Common myeloid progenitor, CD34-positive (primary cell): ENCODE data around the gene CR1L.
"Not testable (repeated sequence)": the region's sequence is repeated elsewhere in the genome, so short reads cannot be mapped to it uniquely, and the experiment has no call there.

Experiments
- CTCF ChIA-PET: fragments of 350-600 bp; sonication (Branson Sonifier 250); formaldehyde crosslinking; loops from one replicate; lab custom pipeline; 2021; ENCODE audit warnings: antibody characterized with exemption; lab: Charles Lee
- POLR2A ChIA-PET: fragments of 350-600 bp; sonication (Branson Sonifier 250); formaldehyde crosslinking; loops from one replicate; lab custom pipeline; 2021; ENCODE audit warnings: antibody characterized with exemption; lab: Charles Lee
- DNase-seq, 3 donors: peaks; one replicate each; pipeline versions ENCODE4 v3.0.0 to v3.0.0-alpha.2; 2013
- H3K27ac ChIP-seq, 2 experiments: 1 replicate in 1 of 2; 2 replicates in 1 of 2; pipeline ENCODE4 v1.7.0; 2013; ENCODE audit warnings: inconsistent platforms in 2 of 2, low read length in 2 of 2, mild to moderate bottlenecking in 2 of 2, low read depth in 1 of 2, moderate library complexity in 1 of 2; ENCODE audit not compliant: severe bottlenecking in 2 of 2, insufficient read depth in 1 of 2, poor library complexity in 1 of 2
- H3K27me3 ChIP-seq, 5 experiments: replicated peaks in 2 of 5; 1 replicate in 3 of 5; 2 replicates in 2 of 5; pipeline versions ENCODE4 v1.6.1 to v1.7.0; 2013; ENCODE audit warnings: low read length in 4 of 5, mild to moderate bottlenecking in 2 of 5, moderate library complexity in 2 of 5, inconsistent platforms in 1 of 5; ENCODE audit not compliant: insufficient read depth in 5 of 5, control insufficient read depth in 4 of 5
- H3K36me3 ChIP-seq, 4 experiments: 1 replicate in 2 of 4; 2 replicates in 2 of 4; pipeline versions ENCODE4 v1.6.1 to v1.7.0; 2013; ENCODE audit warnings: low read length in 3 of 4, control low read depth in 1 of 4, mild to moderate bottlenecking in 1 of 4; ENCODE audit not compliant: control insufficient read depth in 4 of 4, insufficient read depth in 4 of 4
- H3K4me1 ChIP-seq, 4 experiments: 1 replicate in 3 of 4; 2 replicates in 1 of 4; pipeline versions ENCODE4 v1.6.1 to v1.7.1; 2013; ENCODE audit warnings: low read length in 3 of 4, mild to moderate bottlenecking in 3 of 4, control low read depth in 1 of 4, inconsistent platforms in 1 of 4, moderate library complexity in 1 of 4; ENCODE audit not compliant: control insufficient read depth in 4 of 4, insufficient read depth in 4 of 4; ENCODE audit errors: control extremely low read depth in 1 of 4
- H3K4me3 ChIP-seq, 7 experiments: 1 replicate in 4 of 7; 2 replicates in 3 of 7; pipeline versions ENCODE4 v1.5.1 to v1.7.0; 2013; ENCODE audit warnings: mild to moderate bottlenecking in 7 of 7, low read length in 6 of 7, moderate library complexity in 6 of 7, inconsistent platforms in 2 of 7, low read depth in 2 of 7, control low read depth in 1 of 7; ENCODE audit not compliant: insufficient read depth in 4 of 7, control insufficient read depth in 1 of 7; ENCODE audit errors: extremely low read depth in 1 of 7
- H3K9me3 ChIP-seq, 5 experiments: 1 replicate in 4 of 5; 2 replicates in 1 of 5; pipeline versions ENCODE4 v1.6.1 to v1.7.1; 2013; ENCODE audit warnings: low read length in 4 of 5, mild to moderate bottlenecking in 2 of 5, inconsistent platforms in 1 of 5, low read depth in 1 of 5, moderate library complexity in 1 of 5; ENCODE audit not compliant: control insufficient read depth in 4 of 5, insufficient read depth in 2 of 5; ENCODE audit errors: control extremely low read depth in 1 of 5
- WGBS: methylation state at CpG from one replicate; pipeline ENCODE4 v1.1.5; 2013; ENCODE audit not compliant: insufficient coverage; 5-methylcytosine and 5-hydroxymethylcytosine counted together

CR1L gene

GRCh38 chr1:207661420-207661819 lies 16.5 kb downstream of the CR1L start:
- H3K4me1 ChIP-seq, H3K4me3 ChIP-seq, H3K27ac ChIP-seq, POLR2A ChIA-PET, DNase-seq, H3K36me3 ChIP-seq, CTCF ChIA-PET, H3K9me3 ChIP-seq, H3K27me3 ChIP-seq: not testable (repeated sequence)
- WGBS, result no CpG with 5 or more reads among the region's 2 CpGs

GRCh38 chr1:207666342-207666741 lies 21.4 kb downstream of the CR1L start:
- Histone ChIP-seq H3K9me3 (peaks cover 0 to 8% (median 4%) of the 10 kb centered on the region in 5 experiments), H3K4me3 (no peak overlapping the region), H3K36me3 (no peaks in the 10 kb centered on the region), H3K27ac (no peak overlapping the region), H3K27me3 (peaks cover 10 to 35% (median 12%) of the 10 kb centered on the region in 5 experiments), H3K4me1 (peaks cover 0 to 25% (median 11%) of the 10 kb centered on the region in 4 experiments)
- ChIA-PET CTCF (interaction anchor here (1.0 to 1.3 kb wide), 2 partner anchors 12 to 86 kb away, joined by 3 read pairs; no protein-coding TSS in a partner anchor), POLR2A (no interaction called here)
- 83% methylated on average over 1 of the region's 1 CpG for WGBS
- DNase-seq, result no peak

- ChIA-PET CTCF (no interaction called here), POLR2A (no interaction called here)
- Histone ChIP-seq H3K4me1 (peaks cover 0 to 25% (median 11%) of the 10 kb centered on the region in 4 experiments), H3K9me3 (peaks cover 0 to 4% (median 3%) of the 10 kb centered on the region in 5 experiments), H3K27ac (no peak overlapping the region), H3K4me3 (peak overlapping the region in 6 of 7 experiments; percentile 21 to 72 (median 46)), H3K27me3 (peaks cover 10 to 36% (median 12%) of the 10 kb centered on the region in 5 experiments), H3K36me3 (no peaks in the 10 kb centered on the region)
- 5% methylated on average over 37 of the region's 44 CpGs for WGBS
- peak in 1 of 3 donors; percentile 49 for DNase-seq
Observed at GRCh38 chr1:207669528-207670009, 24.6 kb downstream of the CR1L start.

GRCh38 chr1:207670192-207670591 lies 25.3 kb downstream of the CR1L start:
- Histone ChIP-seq H3K4me1 (peaks cover 0 to 25% (median 11%) of the 10 kb centered on the region in 4 experiments), H3K4me3 (peak overlapping the region in 1 of 7 experiments; percentile 27), H3K27ac (no peak overlapping the region), H3K27me3 (peaks cover 10 to 36% (median 12%) of the 10 kb centered on the region in 5 experiments), H3K9me3 (peaks cover 0 to 4% (median 3%) of the 10 kb centered on the region in 5 experiments), H3K36me3 (no peaks in the 10 kb centered on the region)
- CTCF ChIA-PET, result no interaction called here
- WGBS, result 100% methylated on average over 1 of the region's 3 CpGs
- POLR2A ChIA-PET, result no interaction called here
- DNase-seq, result no peak

GRCh38 chr1:207670997-207671396 lies 26.1 kb downstream of the CR1L start:
- Histone ChIP-seq H3K4me3 (no peak overlapping the region), H3K9me3 (peaks cover 0 to 4% (median 3%) of the 10 kb centered on the region in 5 experiments), H3K27me3 (peaks cover 10 to 36% (median 14%) of the 10 kb centered on the region in 5 experiments), H3K4me1 (peaks cover 0 to 25% (median 11%) of the 10 kb centered on the region in 4 experiments), H3K27ac (no peak overlapping the region), H3K36me3 (no peaks in the 10 kb centered on the region)
- CTCF ChIA-PET, result interaction anchor here (1.8 to 4.2 kb wide), 3 partner anchors 17 to 92 kb away, joined by 4 to 31 read pairs (median 10); no protein-coding TSS in a partner anchor
- 17% methylated on average over 3 of the region's 3 CpGs for WGBS
- POLR2A ChIA-PET, result no interaction called here
- DNase-seq, result peak in 2 of 3 donors; percentile 28 to 41

- CTCF ChIA-PET, result interaction anchor here (0.7 to 4.2 kb wide), 14 partner anchors 10 to 589 kb away, joined by 3 to 31 read pairs (median 4); no protein-coding TSS in a partner anchor
- POLR2A ChIA-PET, result no interaction called here
- Histone ChIP-seq H3K4me1 (peaks cover 0 to 25% (median 11%) of the 10 kb centered on the region in 4 experiments), H3K36me3 (no peaks in the 10 kb centered on the region), H3K27me3 (peaks cover 10 to 32% (median 14%) of the 10 kb centered on the region in 5 experiments), H3K9me3 (no peaks in the 10 kb centered on the region), H3K27ac (no peak overlapping the region), H3K4me3 (no peak overlapping the region)
- 50% methylated on average over 2 of the region's 5 CpGs for WGBS
- peak; percentile 75 to 87 (median 77) for DNase-seq
Observed at GRCh38 chr1:207672522-207673130, 27.7 kb downstream of the CR1L start.

GRCh38 chr1:207673399-207673798 lies 28.5 kb downstream of the CR1L start:
- 50% methylated on average over 2 of the region's 6 CpGs for WGBS
- Histone ChIP-seq H3K4me3 (no peak overlapping the region), H3K4me1 (peaks cover 0 to 25% (median 11%) of the 10 kb centered on the region in 4 experiments), H3K27me3 (peaks cover 9 to 27% (median 14%) of the 10 kb centered on the region in 5 experiments), H3K36me3 (no peaks in the 10 kb centered on the region), H3K27ac (no peak overlapping the region), H3K9me3 (no peaks in the 10 kb centered on the region)
- POLR2A ChIA-PET, result no interaction called here
- DNase-seq, result no peak
- CTCF ChIA-PET, result interaction anchor here (0.7 to 4.2 kb wide), 7 partner anchors 9 to 590 kb away, joined by 3 to 31 read pairs (median 5); no protein-coding TSS in a partner anchor
